DOHH2 (cell line): ENCODE measurements around the gene TNFRSF6B.
A peak's percentile ranks its signal among the peaks of the same experiment; 100 is the strongest.
"Not testable (repeated sequence)": the region's sequence is repeated elsewhere in the genome, so short reads cannot be mapped to it uniquely, and the experiment has no call there.

ENCODE experiments used
- H3F3A ChIP-seq: fragments of 200-600 bp; sonication (generic), shearing (Covaris generic); 2 replicates; pipeline ENCODE4 v1.6.0; 2016; ENCODE audit warnings: antibody characterized with exemption, mild to moderate bottlenecking; ENCODE audit not compliant: control insufficient read depth, insufficient read depth
- H3K27ac ChIP-seq: fragments of 200-600 bp; sonication (generic); 2 replicates; pipeline ENCODE4 v1.5.1; 2014; ENCODE audit warnings: low read depth, mild to moderate bottlenecking, low read length, moderate library complexity
- H3K27me3 ChIP-seq: fragments of 200-600 bp; sonication (generic); 2 replicates; pipeline ENCODE4 v1.6.1; 2014; ENCODE audit warnings: mild to moderate bottlenecking, low read length, mixed read lengths; ENCODE audit not compliant: control insufficient read depth
- H3K36me3 ChIP-seq: fragments of 200-600 bp; sonication (generic); 2 replicates; pipeline ENCODE4 v1.6.1; 2014; ENCODE audit warnings: mild to moderate bottlenecking, low read length, moderate library complexity, mixed read lengths; ENCODE audit not compliant: control insufficient read depth
- H3K4me1 ChIP-seq: fragments of 200-600 bp; sonication (generic); 2 replicates; pipeline ENCODE4 v1.6.1; 2014; ENCODE audit warnings: mild to moderate bottlenecking, low read length, mixed read lengths; ENCODE audit not compliant: control insufficient read depth
- H3K4me2 ChIP-seq: fragments of 200-600 bp; sonication (generic); 2 replicates; pipeline ENCODE4 v1.6.0; 2014; ENCODE audit warnings: mild to moderate bottlenecking, low read length, moderate library complexity
- H3K4me3 ChIP-seq: fragments of 200-600 bp; sonication (generic); 2 replicates; pipeline ENCODE4 v1.5.1; 2014; ENCODE audit warnings: mild to moderate bottlenecking, low read length, mixed read lengths
- H3K79me2 ChIP-seq: fragments of 200-600 bp; sonication (generic); 2 replicates; pipeline ENCODE4 v1.6.1; 2014; ENCODE audit warnings: mild to moderate bottlenecking, low read length, mixed read lengths; ENCODE audit not compliant: control insufficient read depth
- H3K9me2 ChIP-seq: fragments of 200-600 bp; sonication (generic); replicated peaks from 2 replicates; pipeline ENCODE4 v1.6.1; 2014; ENCODE audit warnings: mild to moderate bottlenecking, low read length, mixed read lengths; ENCODE audit not compliant: control insufficient read depth
- H3K9me3 ChIP-seq: fragments of 200-600 bp; sonication (generic); 2 replicates; pipeline ENCODE4 v1.6.1; 2014; ENCODE audit warnings: antibody characterized with exemption, low read length, mixed read lengths; ENCODE audit not compliant: control insufficient read depth, insufficient read depth
- H4K20me1 ChIP-seq: fragments of 200-600 bp; sonication (generic); 2 replicates; pipeline ENCODE4 v1.6.0; 2014; ENCODE audit warnings: low read depth, mild to moderate bottlenecking, antibody characterized with exemption, low read length, moderate library complexity; ENCODE audit not compliant: control insufficient read depth, insufficient read depth
- CTCF ChIP-seq: fragments of 200-600 bp; sonication (generic); IDR thresholded peaks from one replicate; pipeline ENCODE4 v1.5.1; 2014; ENCODE audit warnings: antibody characterized with exemption, mild to moderate bottlenecking, low read depth, low read length; ENCODE audit not compliant: poor library complexity, severe bottlenecking
- EZH2phosphoT487 ChIP-seq: fragments of 200-600 bp; sonication (generic); IDR thresholded peaks from 2 replicates; pipeline ENCODE4 v1.6.1; 2017; ENCODE audit warnings: borderline replicate concordance, mild to moderate bottlenecking, antibody characterized with exemption, low read length, moderate library complexity, mixed read lengths

The TNFRSF6B gene

GRCh38 chr20:63659370-63659769 is 37.1 kb upstream of the TNFRSF6B start:
- H3K9me3 ChIP-seq, result no peaks in the 10 kb centered on the region
- H3K4me3 ChIP-seq, result peak overlapping the region; percentile 94
- H4K20me1 ChIP-seq, result peaks cover 8% of the 10 kb centered on the region; the same call in 1 of the 2 replicates
- no peaks in the 10 kb centered on the region for H3K27me3 ChIP-seq
- peak overlapping the region; percentile 84 for H3K4me2 ChIP-seq
- H3K4me1 ChIP-seq, result peaks cover 23% of the 10 kb centered on the region
- H3K27ac ChIP-seq, result no peak overlapping the region
- H3F3A ChIP-seq, result no peaks in the 10 kb centered on the region
- TF ChIP-seq EZH2phosphoT487 (no peak), CTCF (no peak)
- H3K9me2 ChIP-seq, result no peaks in the 10 kb centered on the region
- H3K79me2 ChIP-seq, result peaks cover 23% of the 10 kb centered on the region
- peaks cover 35% of the 10 kb centered on the region for H3K36me3 ChIP-seq

GRCh38 chr20:63660174-63660573 is 36.3 kb upstream of the TNFRSF6B start:
- H3K79me2 ChIP-seq, result peaks cover 23% of the 10 kb centered on the region

GRCh38 chr20:63660622-63661021 is 35.8 kb upstream of the TNFRSF6B start:
- no peaks in the 10 kb centered on the region for H3K9me2 ChIP-seq
- peaks cover 23% of the 10 kb centered on the region for H3K79me2 ChIP-seq
- peaks cover 8% of the 10 kb centered on the region; the same call in 1 of the 2 replicates for H4K20me1 ChIP-seq
- no peaks in the 10 kb centered on the region for H3K9me3 ChIP-seq
- H3K27ac ChIP-seq, result no peak overlapping the region
- no peak overlapping the region for H3K4me2 ChIP-seq
- no peaks in the 10 kb centered on the region for H3F3A ChIP-seq
- TF ChIP-seq EZH2phosphoT487 (no peak), CTCF (no peak)
- H3K4me3 ChIP-seq, result no peak overlapping the region
- H3K4me1 ChIP-seq, result peaks cover 17% of the 10 kb centered on the region
- H3K36me3 ChIP-seq, result peaks cover 37% of the 10 kb centered on the region
- H3K27me3 ChIP-seq, result no peaks in the 10 kb centered on the region

More at GRCh38 chr20:63660174-63660573, 36.3 kb upstream of the TNFRSF6B start:
- H3K9me3 ChIP-seq, H3K4me3 ChIP-seq, H4K20me1 ChIP-seq, H3K27me3 ChIP-seq, H3K9me2 ChIP-seq, H3K4me2 ChIP-seq, H3K27ac ChIP-seq, H3F3A ChIP-seq: not testable (repeated sequence)
- peaks cover 17% of the 10 kb centered on the region for H3K4me1 ChIP-seq
- H3K36me3 ChIP-seq, result peaks cover 35% of the 10 kb centered on the region

- no peak for TF ChIP-seq CTCF
- H3K79me2 ChIP-seq, result peaks cover 23% of the 10 kb centered on the region
- H3K36me3 ChIP-seq, result peaks cover 42% of the 10 kb centered on the region
- H3K27ac ChIP-seq, result no peak overlapping the region
- no peaks in the 10 kb centered on the region for H3K9me2 ChIP-seq
- H3K27me3 ChIP-seq, result no peaks in the 10 kb centered on the region
- H3K4me3 ChIP-seq, result no peak overlapping the region
- H3F3A ChIP-seq, result no peaks in the 10 kb centered on the region
- H4K20me1 ChIP-seq, result peaks cover 8% of the 10 kb centered on the region; the same call in 1 of the 2 replicates
- H3K4me2 ChIP-seq, result no peak overlapping the region
- no peaks in the 10 kb centered on the region for H3K9me3 ChIP-seq
- H3K4me1 ChIP-seq, result peaks cover 17% of the 10 kb centered on the region
Observed at GRCh38 chr20:63661108-63661507, 35.3 kb upstream of the TNFRSF6B start.
